ENCODE results near the gene OLFM3. TPM values are rescaled to one million over a fixed set of nuclear protein-coding genes. Genes with fewer than 3 reads are reported as not detected.

Gene OLFM3
- total RNA-seq, 1 experiment from 2014 or later, result not detected

GRCh38 chr1:101943237-101943636, 53.5 kb downstream of the OLFM3 start:
- Mint-ChIP-seq H3K4me3 (ENCODE audit: unreplicated experiment) (no peak overlapping the region), H3K9me3 (ENCODE audit: unreplicated experiment) (no peaks in the 10 kb centered on the region), H3K4me1 (ENCODE audit: low read depth, unreplicated experiment) (no peaks in the 10 kb centered on the region), H3K27ac (ENCODE audit: unreplicated experiment) (no peak overlapping the region), H3K27me3 (ENCODE audit: insufficient read depth, unreplicated experiment) (no peaks in the 10 kb centered on the region), H3K36me3 (ENCODE audit: insufficient read depth, unreplicated experiment) (no peaks in the 10 kb centered on the region)
- H3K9me3 ChIP-seq, result no peaks in the 10 kb centered on the region
- no peak overlapping the region for H3K4me3 ChIP-seq (ENCODE audit: low read depth, low read length)
- no peaks in the 10 kb centered on the region for H3K36me3 ChIP-seq (ENCODE audit: control insufficient read depth, insufficient read depth, low read length)
- intact Hi-C loops (cut with micrococcal nuclease; ENCODE audit: unreplicated experiment), result no loop called here
- no peak for TF ChIP-seq CTCF (IDR thresholded peaks at IDR 0.05; ENCODE audit: insufficient read depth in 1 of 2, low read depth in 1 of 2, low read length in 1 of 2, severe bottlenecking in 1 of 2, unreplicated experiment in 1 of 2)
- H3K4me1 ChIP-seq, result no peaks in the 10 kb centered on the region
- CTCF ChIA-PET, result no interaction called here
- no peak for DNase-seq
- H3K27me3 ChIP-seq (replicated peaks; ENCODE audit: control insufficient read depth, insufficient read depth, low read length), result no peaks in the 10 kb centered on the region
- BruUV-seq (replicated peaks), result no TSS peak
- POLR2A ChIA-PET, result no interaction called here

- no peak overlapping the region for H3K4me3 Mint-ChIP-seq (ENCODE audit: unreplicated experiment)
- Histone ChIP-seq H3K4me1 (no peaks in the 10 kb centered on the region), H3K9me3 (no peaks in the 10 kb centered on the region), H3K27me3 (replicated peaks; ENCODE audit: control insufficient read depth, insufficient read depth, low read length) (no peaks in the 10 kb centered on the region), H3K4me3 (ENCODE audit: low read depth, low read length) (no peak overlapping the region), H3K36me3 (ENCODE audit: control insufficient read depth, insufficient read depth, low read length) (no peaks in the 10 kb centered on the region)
- BruUV-seq (replicated peaks), result no TSS peak
- intact Hi-C loops (cut with micrococcal nuclease; ENCODE audit: unreplicated experiment), result no loop called here
- CTCF ChIA-PET, result no interaction called here
- no peaks in the 10 kb centered on the region for H3K27me3 Mint-ChIP-seq (ENCODE audit: insufficient read depth, unreplicated experiment)
- H3K27ac Mint-ChIP-seq (ENCODE audit: unreplicated experiment), result no peak overlapping the region
- no peaks in the 10 kb centered on the region for H3K9me3 Mint-ChIP-seq (ENCODE audit: unreplicated experiment)
- no peaks in the 10 kb centered on the region for H3K36me3 Mint-ChIP-seq (ENCODE audit: insufficient read depth, unreplicated experiment)
- TF ChIP-seq CTCF (IDR thresholded peaks at IDR 0.05; ENCODE audit: insufficient read depth in 1 of 2, low read depth in 1 of 2, low read length in 1 of 2, severe bottlenecking in 1 of 2, unreplicated experiment in 1 of 2), result no peak
- DNase-seq, result no peak
- H3K4me1 Mint-ChIP-seq (ENCODE audit: low read depth, unreplicated experiment), result no peaks in the 10 kb centered on the region
- POLR2A ChIA-PET, result no interaction called here
Measured at GRCh38 chr1:101942516-101943193, 54.1 kb downstream of the OLFM3 start.

GRCh38 chr1:101938681-101939080, 58.0 kb downstream of the OLFM3 start:
- no peaks in the 10 kb centered on the region for H3K9me3 ChIP-seq
- Mint-ChIP-seq H3K27ac (ENCODE audit: unreplicated experiment) (no peak overlapping the region), H3K4me3 (ENCODE audit: unreplicated experiment) (no peak overlapping the region), H3K27me3 (ENCODE audit: insufficient read depth, unreplicated experiment) (peaks cover 3% of the 10 kb centered on the region), H3K4me1 (ENCODE audit: low read depth, unreplicated experiment) (no peaks in the 10 kb centered on the region), H3K9me3 (ENCODE audit: unreplicated experiment) (no peaks in the 10 kb centered on the region), H3K36me3 (ENCODE audit: insufficient read depth, unreplicated experiment) (no peaks in the 10 kb centered on the region)
- no peaks in the 10 kb centered on the region for H3K36me3 ChIP-seq (ENCODE audit: control insufficient read depth, insufficient read depth, low read length)
- no peaks in the 10 kb centered on the region for H3K4me1 ChIP-seq
- no peak for TF ChIP-seq CTCF (IDR thresholded peaks at IDR 0.05; ENCODE audit: insufficient read depth in 1 of 2, low read depth in 1 of 2, low read length in 1 of 2, severe bottlenecking in 1 of 2, unreplicated experiment in 1 of 2)
- DNase-seq, result no peak
- H3K27me3 ChIP-seq (replicated peaks; ENCODE audit: control insufficient read depth, insufficient read depth, low read length), result no peaks in the 10 kb centered on the region
- ChIA-PET CTCF (no interaction called here), POLR2A (no interaction called here)
- BruUV-seq (replicated peaks), result no TSS peak
- H3K4me3 ChIP-seq (ENCODE audit: low read depth, low read length), result no peak overlapping the region
- intact Hi-C loops (cut with micrococcal nuclease; ENCODE audit: unreplicated experiment), result no loop called here
